RWPE1 (cell line): Measurements from ENCODE around the gene RCL1.

Experiments
- CTCF ChIA-PET: fragments of 350-600 bp; sonication (Branson Sonifier 250); formaldehyde crosslinking; extraction: SDS; loops from one replicate; lab custom pipeline; 2021; lab: Yijun Ruan, JAX
- POLR2A ChIA-PET: fragments of 400-600 bp; formaldehyde crosslinking; extraction: SDS; loops from one replicate; lab custom pipeline; 2020; ENCODE audit warnings: antibody characterized with exemption; ENCODE audit not compliant: low non-redundant PET; lab: Yijun Ruan, JAX
- DNase-seq: peaks from one replicate; pipeline ENCODE4 v3.0.0; 2012; ENCODE audit warnings: low spot score
- H3K27ac ChIP-seq: fragments of 450-650 bp; 2 replicates; pipeline ENCODE4 v1.5.1; 2017
- CTCF ChIP-seq: fragments of 450-650 bp; conservative IDR thresholded peaks from 2 replicates; pipeline ENCODE4 v1.5.1; 2017; ENCODE audit warnings: low read depth, mild to moderate bottlenecking

RCL1 gene

GRCh38 chr9:4904322-4905134, 111.8 kb downstream of the RCL1 start:
- ChIA-PET CTCF (interaction anchor here (0.5 kb wide), 1 partner anchor 11 kb away, joined by 3 read pairs; no protein-coding TSS in a partner anchor), POLR2A (no interaction called here)
- no peak for DNase-seq
- H3K27ac ChIP-seq, result no peak overlapping the region
- TF ChIP-seq CTCF, result no peak

GRCh38 chr9:4905135-4905490, 112.4 kb downstream of the RCL1 start:
- H3K27ac ChIP-seq, result no peak overlapping the region
- no peak for DNase-seq
- CTCF ChIA-PET, result no interaction called here
- no peak for TF ChIP-seq CTCF
- POLR2A ChIA-PET, result no interaction called here
